Spleen (tissue), 7 donors: ENCODE measurements around the gene UBR1.

ENCODE experiments used
- CTCF ChIP-seq, 11 experiments: fragments of 200-600 bp in 7 of 11; fragments of 450-650 bp in 4 of 11; sonication (generic) in 4 of 11; IDR thresholded peaks in 8 of 11; conservative IDR thresholded peaks in 3 of 11; 1 replicate in 7 of 11; 2 replicates in 4 of 11; pipeline versions ENCODE4 v1.4.0 to v1.8.0; 2016 to 2021; ENCODE audit warnings: antibody characterized with exemption in 11 of 11, inconsistent platforms in 4 of 11, mild to moderate bottlenecking in 1 of 11
- POLR2A ChIP-seq, 3 donors: fragments of 450-650 bp; IDR thresholded peaks; one replicate each; pipeline ENCODE4 v1.5.1; 2017; ENCODE audit warnings: antibody characterized with exemption in 3 of 3, mild to moderate bottlenecking in 1 of 3
- POLR2AphosphoS5 ChIP-seq, 3 donors: sonication (generic); formaldehyde crosslinking; IDR thresholded peaks; one replicate each; pipeline ENCODE4 v1.5.1; 2017; ENCODE audit warnings: antibody characterized with exemption in 3 of 3
- donor health status: DM: no; HTN: no; CAD: no; lungs with moderate emphysema.
- donor health status: DM: no; HTN: no; CAD: no.
- donor health status: DM: no; HTN: no; CAD: no.

GRCh38 chr15:43093026-43093425 is 12.8 kb downstream of the UBR1 start:
- TF ChIP-seq CTCF (IDR thresholded peaks at IDR 0.05 in 8 of 11, conservative IDR thresholded peaks at IDR 0.05 in 3 of 11) (no peak), POLR2AphosphoS5 (IDR thresholded peaks at IDR 0.05) (no peak), POLR2A (IDR thresholded peaks at IDR 0.05) (no peak)
